HepG2 (cell line): Measurements from ENCODE around the gene ASXL1. TPM values are rescaled to one million over a fixed set of nuclear protein-coding genes. Genes with fewer than 3 reads are reported as not detected.

Experiments
- ATAC-seq: fragments of 200-7000 bp; cut with Tn5 transposase; 3 replicates; pipeline ENCODE4 v1.9.1; 2020; ENCODE audit warnings: mild to moderate bottlenecking, moderate library complexity
- BruUV-seq: library from RNA; stranded (reverse); fragments of 400-500 nt; replicated peaks from 2 replicates; lab custom pipeline; 2021; lab: Mats Ljungman, UMichigan
- CTCF ChIA-PET: fragments of 300-600 bp; formaldehyde crosslinking; extraction: SDS; loops from one replicate; lab custom pipeline; 2021; ENCODE audit warnings: low total read pairs, inconsistent platforms, low intra/inter-chr PET ratio; lab: Yijun Ruan, JAX
- POLR2A ChIA-PET: fragments of 350-600 bp; sonication (Branson Sonifier 250); formaldehyde crosslinking; loops from one replicate; lab custom pipeline; 2020; ENCODE audit warnings: antibody characterized with exemption, inconsistent platforms; lab: Yijun Ruan, JAX
- DNase-seq: peaks from one replicate; pipeline ENCODE4 v3.0.0-alpha.2; 2015; ENCODE audit warnings: low spot score
- FAIRE-seq: peaks from 3 replicates; lab custom pipeline; 2011; peaks lifted over from hg19 to GRCh38; lab: Jason Lieb, UNC
- H2AFZ ChIP-seq: one replicate; pipeline ENCODE4 v1.6.1; 2011; ENCODE audit warnings: low read length, inconsistent platforms
- H3K27ac ChIP-seq: fragments of 300-600 bp; 3 replicates; pipeline ENCODE4 v1.8.0; 2011; ENCODE audit warnings: mixed run types, mild to moderate bottlenecking, mixed read lengths, low read length, inconsistent platforms; ENCODE audit not compliant: insufficient read depth; ENCODE audit errors: extremely low read length
- H3K27me3 ChIP-seq, 2 experiments: fragments of 200-600 bp in 1 of 2; 2 replicates in 1 of 2; 3 replicates in 1 of 2; pipeline versions ENCODE4 v1.6.0 to v1.8.0; 2011; ENCODE audit warnings: low read length in 2 of 2, mild to moderate bottlenecking in 2 of 2, moderate library complexity in 2 of 2, inconsistent platforms in 1 of 2; ENCODE audit not compliant: insufficient read depth in 2 of 2, control insufficient read depth in 1 of 2
- H3K36me3 ChIP-seq, 2 experiments: fragments of 200-600 bp in 1 of 2; replicated peaks in 1 of 2; 2 replicates in 1 of 2; 3 replicates in 1 of 2; pipeline versions ENCODE4 v1.5.1 to v1.8.0; 2011; ENCODE audit warnings: low read length in 2 of 2, inconsistent platforms in 1 of 2; ENCODE audit not compliant: insufficient read depth in 2 of 2, control insufficient read depth in 1 of 2
- H3K4me1 ChIP-seq: 2 replicates; pipeline ENCODE4 v1.5.1; 2012; ENCODE audit warnings: low read length, inconsistent platforms; ENCODE audit not compliant: insufficient read depth
- H3K4me2 ChIP-seq: 2 replicates; pipeline ENCODE4 v1.6.0; 2011; ENCODE audit warnings: low read depth, low read length, inconsistent platforms
- H3K4me3 ChIP-seq, 3 experiments: fragments of 200-600 bp in 1 of 3; sonication (generic), shearing (Covaris generic) in 1 of 3; replicated peaks in 1 of 3; 2 replicates each; pipeline ENCODE4 v1.5.1; 2011 to 2016; ENCODE audit warnings: low read length in 3 of 3, inconsistent platforms in 2 of 3, low read depth in 2 of 3, mild to moderate bottlenecking in 2 of 3, control low read depth in 1 of 3, mixed read lengths in 1 of 3; ENCODE audit not compliant: insufficient read depth in 1 of 3
- H3K79me2 ChIP-seq: one replicate; pipeline ENCODE4 v1.6.1; 2011; ENCODE audit warnings: low read length, inconsistent platforms; ENCODE audit not compliant: insufficient read depth
- H3K9ac ChIP-seq: 2 replicates; pipeline ENCODE4 v1.6.0; 2011; ENCODE audit warnings: mild to moderate bottlenecking, low read depth, low read length, inconsistent platforms; ENCODE audit not compliant: insufficient read depth
- H3K9me3 ChIP-seq: 2 replicates; pipeline ENCODE4 v1.5.1; 2012; ENCODE audit warnings: mild to moderate bottlenecking, low read length
- H4K20me1 ChIP-seq: 2 replicates; pipeline ENCODE4 v1.6.0; 2011; ENCODE audit warnings: inconsistent platforms, mild to moderate bottlenecking, low read length, moderate library complexity; ENCODE audit not compliant: insufficient read depth
- CBX1 ChIP-seq: IDR thresholded peaks from one replicate; pipeline ENCODE4 v1.6.1; 2016; ENCODE audit warnings: antibody characterized with exemption, low read depth
- EHMT2 ChIP-seq: fragments of 200-600 bp; sonication (generic); IDR thresholded peaks from 2 replicates; pipeline ENCODE4 v1.7.0; 2017; ENCODE audit warnings: antibody characterized with exemption, low read depth, low read length, borderline replicate concordance
- GTF3A ChIP-seq: sonication (generic); formaldehyde crosslinking; conservative IDR thresholded peaks from 2 replicates; pipeline ENCODE4 v1.4.0; 2020; ENCODE audit warnings: mild to moderate bottlenecking, missing genetic modification reagents
- HDAC6 ChIP-seq: fragments of 200-600 bp; sonication (generic); IDR thresholded peaks from 2 replicates; pipeline ENCODE4 v1.7.0; 2017; ENCODE audit warnings: mild to moderate bottlenecking, antibody characterized with exemption, low read length, low read depth
- HIC2 ChIP-seq: sonication (generic); formaldehyde crosslinking; IDR thresholded peaks from 2 replicates; pipeline ENCODE4 v1.9.0; 2022; ENCODE audit warnings: low read depth, missing genetic modification reagents
- HOXD1 ChIP-seq: sonication (generic); formaldehyde crosslinking; IDR thresholded peaks from 2 replicates; pipeline ENCODE4 v1.5.0; 2020; ENCODE audit warnings: missing genetic modification reagents
- KLF13 ChIP-seq: sonication (generic); formaldehyde crosslinking; IDR thresholded peaks from 2 replicates; pipeline ENCODE4 v1.4.0; 2020; ENCODE audit warnings: mild to moderate bottlenecking, missing genetic modification reagents
- KLF6 ChIP-seq: IDR thresholded peaks from 2 replicates; pipeline ENCODE4 v1.8.0; 2016; ENCODE audit warnings: missing biosample characterization, missing genetic modification reagents
- MYC ChIP-seq: sonication (generic); formaldehyde crosslinking; IDR thresholded peaks from 2 replicates; pipeline ENCODE4 v1.9.0; 2021; ENCODE audit warnings: missing genetic modification reagents, borderline replicate concordance
- NCOA2 ChIP-seq: sonication (generic); formaldehyde crosslinking; IDR thresholded peaks from 2 replicates; pipeline ENCODE4 v1.8.0; 2022; ENCODE audit warnings: inconsistent platforms
- PHF21A ChIP-seq: sonication (generic); formaldehyde crosslinking; IDR thresholded peaks from 2 replicates; pipeline ENCODE4 v1.5.0; 2020; ENCODE audit warnings: mild to moderate bottlenecking, missing genetic modification reagents
- SNAI1 ChIP-seq: sonication (generic); formaldehyde crosslinking; IDR thresholded peaks from 2 replicates; pipeline ENCODE4 v1.5.0; 2020; ENCODE audit warnings: mild to moderate bottlenecking, missing genetic modification reagents, borderline replicate concordance
- ZBTB3 ChIP-seq: sonication (generic); formaldehyde crosslinking; IDR thresholded peaks from 2 replicates; pipeline ENCODE4 v1.4.0; 2020; ENCODE audit warnings: low read depth, mild to moderate bottlenecking, moderate library complexity, missing genetic modification reagents, borderline replicate concordance
- ZNF136 ChIP-seq: sonication (generic); formaldehyde crosslinking; IDR thresholded peaks from 2 replicates; pipeline ENCODE4 v1.8.1; 2022; ENCODE audit warnings: low read depth, mild to moderate bottlenecking, moderate library complexity, missing genetic modification reagents
- ZNF253 ChIP-seq: sonication (generic); formaldehyde crosslinking; IDR thresholded peaks from 2 replicates; pipeline ENCODE4 v1.8.0; 2022; ENCODE audit warnings: mild to moderate bottlenecking, missing genetic modification reagents, borderline replicate concordance
- ZNF512 ChIP-seq: sonication (generic); formaldehyde crosslinking; IDR thresholded peaks from 2 replicates; pipeline ENCODE4 v1.4.0; 2020; ENCODE audit warnings: mild to moderate bottlenecking, missing genetic modification reagents
- ZNF574 ChIP-seq: sonication (generic); formaldehyde crosslinking; IDR thresholded peaks from 2 replicates; pipeline ENCODE4 v1.4.0; 2020; ENCODE audit warnings: missing genetic modification reagents
- WGBS: methylation state at CpG from one replicate; pipeline ENCODE4 v1.1.6; 2017; ENCODE audit warnings: low lambda C conversion rate; 5-methylcytosine and 5-hydroxymethylcytosine counted together
- in situ Hi-C: cut with HindIII; loops from 2 replicates; pipeline ENCODE4 v1.10.0; 2017; ENCODE audit warnings: low pct_unique_long_range_greater_than_20kb; ENCODE audit not compliant: extremely low pct_ligation_motif_present
- intact Hi-C: fragments of 100-400 bp; cut with micrococcal nuclease; formaldehyde crosslinking; loops from one replicate; pipeline ENCODE4 v1.10.0; 2022; ENCODE audit not compliant: unreplicated experiment
- polyA plus RNA-seq, 8 experiments: library from polyadenylated mRNA; depleted of rRNA in 3 of 8; stranded (reverse) in 7 of 8; unstranded in 1 of 8; fragments of >200 nt; fragmentation: Illumina TruSeq in 4 of 8; extraction: Trizol in 4 of 8; gene quantifications; 2 replicates each; pipeline versions ENCODE4 v1.2.1 to v1.2.3, GENCODE V29; 2011 to 2016; ENCODE audit warnings: low read depth in 4 of 8, missing spikeins in 1 of 8, mixed read lengths in 1 of 8; ENCODE audit not compliant: insufficient read depth in 1 of 8
- total RNA-seq, 5 experiments: library from RNA; depleted of rRNA; stranded (reverse); fragments of >200 nt; fragmentation: Illumina TruSeq; extraction: Trizol; gene quantifications; 2 replicates each; pipeline ENCODE4 v1.2.3, GENCODE V29; 2016; ENCODE audit warnings: low read depth in 1 of 5
- TF ChIP-seq, protein P1 (sequence below): conservative IDR thresholded peaks from 2 replicates; pipeline ENCODE4 v1.6.1; 2018; ENCODE audit warnings: missing genetic modification reagents

The ASXL1 gene
- total and polyA plus RNA-seq, 2 of the 13 experiments (the other 11 are each of a cell fraction or from before 2014, with no cell fraction given) = 62.1 to 74.8 TPM

DNA sequence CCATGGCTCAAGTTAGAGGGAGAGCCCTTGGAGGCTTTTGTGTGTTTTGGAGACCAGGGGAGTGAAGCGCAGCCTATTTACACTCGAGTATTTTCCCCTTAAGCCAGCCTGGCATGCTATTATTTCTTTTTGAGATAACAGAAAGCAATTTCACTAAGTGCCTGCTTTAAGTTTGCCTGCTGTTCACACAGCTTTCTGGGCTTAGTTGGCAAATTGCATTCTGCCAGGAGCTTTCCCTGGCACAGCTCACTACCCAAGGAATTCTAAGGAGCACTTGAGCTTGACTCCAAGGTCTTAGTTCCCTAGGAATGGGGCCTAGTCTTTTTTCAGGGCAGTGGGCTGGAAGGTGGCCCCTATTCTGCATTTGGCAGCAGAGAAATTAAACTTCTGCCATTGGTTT, 19.0 kb upstream of the ASXL1 start:
- DNase-seq (no peak), ATAC-seq (no peak), FAIRE-seq (no peak)
- Histone ChIP-seq H3K4me2 (peak overlapping the region; percentile 9), H3K9me3 (no peaks in the 10 kb centered on the region), H3K27ac (no peak overlapping the region), H3K79me2 (no peaks in the 10 kb centered on the region), H3K9ac (no peak overlapping the region), H3K36me3 (peaks cover 0 to 3% of the 10 kb centered on the region in 2 experiments; a peak in 2 of 5 replicates), H2AFZ (no peak overlapping the region), H3K27me3 (no peaks in the 10 kb centered on the region), H3K4me3 (no peak overlapping the region), H4K20me1 (no peaks in the 10 kb centered on the region), H3K4me1 (peaks cover 45% of the 10 kb centered on the region)
- ChIA-PET CTCF (no interaction called here), POLR2A (interaction anchor here (1.3 to 5.0 kb wide), 3 partner anchors 12 to 49 kb away, joined by 4 to 36 read pairs (median 5); partner anchors contain the start of gene ASXL1)
- no TSS peak for BruUV-seq
- 66% methylated on average over 2 of the region's 2 CpGs for WGBS
- intact Hi-C loops (loop anchor here (2.0 kb wide), 1 partner anchor 16 kb away; no protein-coding TSS in a partner anchor), in situ Hi-C loops (no loop called here)
- TF ChIP-seq NCOA2 (CRISPR knock-in tag) (0 out of 2 replicates have a peak, but pooled peaks have one; percentile 4), CBX1 (no peak), ZNF136 (no peak), HIC2 (no peak), ZNF574 (no peak; the same call in 1 of the 2 replicates), KLF6 (CRISPR knock-in tag) (0 out of 2 replicates have a peak, but pooled peaks have one; percentile 8), SNAI1 (CRISPR knock-in tag) (no peak), EHMT2 (no peak), ZNF253 (CRISPR knock-in tag) (no peak), KLF13 (no peak), HDAC6 (no peak), ZNF512 (CRISPR knock-in tag) (no peak), MYC (CRISPR knock-in tag) (no peak), GTF3A (CRISPR knock-in tag) (no peak), PHF21A (CRISPR knock-in tag) (no peak), HOXD1 (no peak), ZBTB3 (CRISPR knock-in tag) (no peak)
- TF ChIP-seq, protein P1, sequence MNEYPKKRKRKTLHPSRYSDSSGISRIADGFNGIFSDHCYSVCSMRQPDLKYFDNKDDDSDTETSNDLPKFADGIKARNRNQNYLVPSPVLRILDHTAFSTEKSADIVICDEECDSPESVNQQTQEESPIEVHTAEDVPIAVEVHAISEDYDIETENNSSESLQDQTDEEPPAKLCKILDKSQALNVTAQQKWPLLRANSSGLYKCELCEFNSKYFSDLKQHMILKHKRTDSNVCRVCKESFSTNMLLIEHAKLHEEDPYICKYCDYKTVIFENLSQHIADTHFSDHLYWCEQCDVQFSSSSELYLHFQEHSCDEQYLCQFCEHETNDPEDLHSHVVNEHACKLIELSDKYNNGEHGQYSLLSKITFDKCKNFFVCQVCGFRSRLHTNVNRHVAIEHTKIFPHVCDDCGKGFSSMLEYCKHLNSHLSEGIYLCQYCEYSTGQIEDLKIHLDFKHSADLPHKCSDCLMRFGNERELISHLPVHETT (CRISPR knock-in tag) = no peak
